Retina (tissue), 1 donor: ENCODE measurements around the gene CEP112.
A peak's percentile ranks its signal among the peaks of the same experiment; 100 is the strongest.

ENCODE experiments used
- DNase-seq: peaks from one replicate; pipeline ENCODE4 v3.0.0-alpha.2; 2016

The CEP112 gene

DNA sequence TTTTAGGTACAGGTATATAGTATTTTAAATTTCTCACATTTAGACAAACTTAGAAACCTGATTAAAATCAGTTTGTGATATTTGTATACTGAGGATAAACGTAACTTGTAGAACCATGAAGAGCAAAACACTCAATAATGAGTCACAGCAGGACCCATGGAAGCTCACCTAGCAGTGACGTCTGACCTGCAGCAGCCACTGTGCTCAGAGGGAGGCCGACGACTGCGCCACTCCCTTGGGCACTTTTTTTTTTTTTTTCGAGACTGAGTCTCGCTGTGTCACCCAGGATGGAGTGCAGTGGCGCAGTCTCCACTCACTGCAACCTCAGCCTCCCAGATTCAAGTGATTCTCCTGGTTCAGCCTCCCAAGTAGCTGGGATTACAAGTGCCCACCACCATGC, 524.3 kb downstream of the CEP112 start:
- DNase-seq: no peak

GRCh38 chr17:65666876-65667321, 525.0 kb downstream of the CEP112 start:
- peak; percentile 72 for DNase-seq

DNA sequence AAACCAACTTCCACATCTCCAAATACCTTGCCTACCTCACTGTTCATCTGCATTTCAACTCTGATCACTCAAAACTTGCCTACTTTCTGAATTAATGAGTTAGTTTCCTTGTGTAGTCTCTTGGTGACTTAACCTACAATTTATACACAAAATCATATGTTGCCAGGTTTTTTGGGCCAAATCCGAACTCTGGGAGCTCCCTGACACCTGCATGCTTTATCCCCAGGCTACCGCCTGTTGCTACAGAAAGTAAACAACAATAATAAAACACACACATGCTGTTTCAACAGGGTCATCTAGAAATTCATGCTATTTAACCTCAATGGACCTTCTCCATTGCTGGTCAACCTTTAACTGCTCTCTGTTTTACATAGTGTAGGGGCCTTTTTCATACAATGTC, 526.0 kb downstream of the CEP112 start:
- DNase-seq: no peak

DNA sequence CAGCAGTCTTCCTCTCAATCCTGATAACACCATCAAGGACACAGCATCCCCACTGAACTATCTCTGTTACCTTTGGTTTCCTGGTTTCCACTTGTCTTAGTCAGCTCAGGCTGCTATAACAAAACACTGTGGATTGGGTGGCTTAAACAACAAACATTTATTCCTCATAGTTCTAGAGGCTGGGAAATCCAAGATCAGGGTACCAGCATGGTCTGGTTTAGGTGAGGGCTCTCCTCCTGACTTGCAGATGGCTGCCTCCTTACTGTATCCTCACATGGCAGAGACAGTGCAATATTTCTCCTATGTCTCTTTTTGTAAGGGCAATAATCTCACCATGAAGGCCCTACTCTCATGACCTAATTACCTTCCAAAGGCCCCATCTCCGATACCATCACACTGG, 527.2 kb downstream of the CEP112 start:
- DNase-seq: no peak

GRCh38 chr17:65664266-65664665, 527.7 kb downstream of the CEP112 start:
- no peak for DNase-seq

DNA sequence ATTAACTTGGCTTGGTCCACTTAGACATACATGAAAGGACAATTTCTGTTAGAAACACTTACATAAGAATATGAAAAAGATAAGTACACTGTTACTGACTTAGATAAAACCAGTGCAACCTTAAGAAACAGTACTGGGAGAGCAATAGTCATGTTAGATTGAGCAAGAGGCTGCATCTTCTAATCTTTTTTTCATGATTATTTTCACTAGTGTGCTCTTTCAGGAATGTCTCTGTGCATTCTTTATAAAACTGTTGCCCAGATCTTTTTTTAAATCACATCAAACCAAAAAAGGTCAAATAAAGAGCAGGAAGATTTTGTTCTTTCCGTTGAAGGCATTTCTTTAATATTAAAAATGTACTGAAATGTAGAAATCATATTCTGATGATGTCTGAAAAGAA, 529.7 kb downstream of the CEP112 start:
- DNase-seq: no peak

DNA sequence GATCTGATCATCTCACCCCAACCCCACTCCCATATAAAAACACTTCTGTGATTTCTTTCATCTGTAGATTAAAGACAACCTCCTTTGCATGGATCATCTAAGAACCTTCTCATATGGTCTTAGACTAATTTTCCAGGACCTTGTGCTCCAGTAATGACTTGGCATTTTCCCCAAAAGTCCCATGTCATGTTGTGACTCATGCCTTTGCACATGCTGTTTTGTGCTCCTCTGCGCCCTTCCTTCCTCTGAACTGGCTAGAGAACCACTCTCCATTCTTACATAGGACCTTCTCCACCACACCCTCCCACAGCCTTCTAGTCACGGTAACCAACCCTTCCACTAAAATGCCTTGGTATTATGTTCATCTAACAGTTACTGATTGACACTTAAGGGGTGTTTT, 531.0 kb downstream of the CEP112 start:
- no peak for DNase-seq

DNA sequence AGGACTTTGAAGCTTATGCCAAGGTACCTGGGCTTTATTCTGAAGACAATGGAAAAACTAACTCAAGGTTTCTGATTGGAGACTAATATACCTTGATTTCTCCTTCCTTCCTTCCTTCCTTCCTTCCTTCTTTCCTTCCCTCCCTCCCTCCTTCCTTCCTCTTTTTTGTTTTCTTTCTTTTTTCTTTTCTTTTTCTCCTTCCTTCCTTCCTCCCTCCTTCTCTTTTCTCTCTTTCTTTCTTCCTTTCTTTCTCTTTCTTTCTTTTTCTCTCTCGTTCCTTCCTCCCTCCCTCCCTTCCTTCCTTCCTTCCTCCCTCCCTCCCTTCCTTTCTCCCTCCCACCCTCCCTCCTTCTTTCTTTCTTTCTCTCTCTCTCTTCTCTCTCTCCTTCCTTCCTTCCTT, 531.9 kb downstream of the CEP112 start:
- DNase-seq: no peak

- DNase-seq: no peak
Observed at GRCh38 chr17:65659512-65659911, 532.4 kb downstream of the CEP112 start.

DNA sequence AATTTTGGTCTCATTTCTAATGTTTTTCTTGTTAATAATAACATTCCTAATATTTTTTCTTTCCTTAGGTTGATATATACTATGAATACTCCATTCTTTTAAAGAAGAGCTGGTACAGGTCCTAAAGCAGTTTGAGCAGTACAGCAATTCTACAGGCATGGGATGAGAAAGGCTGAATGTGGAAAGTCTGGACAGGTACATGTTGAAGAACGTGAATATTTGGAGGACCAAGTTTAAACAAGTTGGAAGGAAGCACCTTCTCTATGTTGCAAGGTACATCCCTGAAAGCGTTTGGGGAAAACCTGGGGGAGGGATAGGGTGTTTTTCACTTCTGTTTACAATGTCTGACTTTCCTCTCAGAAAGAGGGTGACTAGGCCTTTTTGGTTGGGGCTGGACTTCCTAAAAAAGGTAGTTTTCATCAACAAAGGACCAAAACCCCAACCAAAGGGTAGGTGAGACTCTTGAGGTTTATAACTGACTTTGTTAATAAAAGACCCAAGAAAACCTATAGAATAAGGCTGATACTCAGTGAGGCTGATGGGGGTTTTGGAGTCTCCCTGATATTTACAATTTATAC, 534.6 kb downstream of the CEP112 start:
- DNase-seq: no peak

DNA sequence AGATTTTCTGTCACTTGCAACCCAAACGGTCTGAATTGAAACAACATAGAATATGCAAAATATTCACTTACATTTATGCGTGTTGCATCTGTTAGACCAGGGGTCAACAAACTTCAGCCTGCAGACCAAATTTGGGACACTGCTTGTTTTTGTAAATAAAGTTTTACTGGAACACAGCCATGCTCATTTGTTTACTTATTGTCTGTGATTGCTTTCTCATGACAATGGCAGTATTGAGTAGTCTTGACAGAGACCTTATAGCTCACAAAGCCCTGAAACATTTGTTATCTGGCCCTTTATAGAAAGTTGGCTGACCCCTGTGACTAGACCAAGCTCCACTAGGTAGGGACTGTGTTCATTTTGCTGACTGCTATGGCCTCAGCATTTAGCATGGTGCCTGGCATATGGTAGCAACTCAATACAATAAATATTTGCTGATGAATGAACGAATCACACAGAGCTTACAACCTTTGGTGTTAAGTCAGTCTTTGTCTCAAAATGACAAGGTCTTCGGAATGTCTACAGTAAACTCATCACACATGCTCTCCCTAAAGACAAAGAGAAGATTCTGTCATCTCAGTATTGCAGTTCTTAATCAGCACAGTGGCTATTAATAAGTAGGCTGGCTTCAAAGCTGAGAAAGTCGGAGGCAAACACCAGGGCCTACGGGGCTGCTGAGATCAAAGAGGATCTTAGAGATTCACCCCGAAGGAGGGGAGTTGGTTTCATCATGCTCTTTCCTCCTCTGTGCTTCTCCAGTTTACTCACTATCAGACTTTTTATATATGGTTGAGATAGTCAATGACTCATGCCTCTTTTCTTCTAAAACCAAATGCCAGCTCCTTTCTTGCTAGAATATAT, 535.3 kb downstream of the CEP112 start:
- DNase-seq: no peak

DNA sequence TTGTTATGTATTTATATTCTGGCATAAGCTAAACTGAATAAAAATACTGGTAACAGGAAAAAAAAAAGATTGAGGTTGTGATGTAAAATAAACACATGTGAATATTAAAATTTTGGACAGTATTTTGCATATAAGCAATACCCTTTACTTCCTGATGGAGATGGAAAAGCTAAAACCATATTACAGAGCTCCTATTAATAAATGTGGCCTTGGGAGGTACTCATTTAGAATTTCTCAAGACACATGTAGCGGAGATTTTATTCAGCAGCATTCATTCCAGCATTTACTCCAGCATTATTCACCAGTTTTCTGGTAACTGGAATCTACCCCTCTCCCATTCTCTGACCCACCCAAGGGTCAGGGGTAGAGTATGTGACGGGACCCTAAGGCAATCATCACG, 536.2 kb downstream of the CEP112 start:
- no peak for DNase-seq

DNA sequence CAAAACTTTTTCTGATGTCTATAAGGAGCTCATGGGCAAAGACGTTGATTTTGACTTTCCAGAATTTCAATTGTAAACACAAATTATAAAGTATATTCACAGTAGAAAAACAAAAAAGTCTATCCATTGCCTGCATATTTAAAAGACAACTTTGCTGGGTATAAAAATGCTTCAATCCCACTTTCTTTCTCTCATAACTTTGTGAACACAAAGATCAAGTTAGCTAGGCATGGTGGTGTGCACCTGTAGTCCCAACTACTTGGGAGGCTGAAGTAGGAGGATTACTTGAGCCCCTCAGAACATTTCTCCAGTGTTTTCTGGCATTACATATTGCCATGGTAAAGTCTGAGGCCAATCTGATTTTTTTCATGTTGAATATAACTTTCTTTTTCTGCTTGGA, 547.4 kb downstream of the CEP112 start:
- DNase-seq: no peak

DNA sequence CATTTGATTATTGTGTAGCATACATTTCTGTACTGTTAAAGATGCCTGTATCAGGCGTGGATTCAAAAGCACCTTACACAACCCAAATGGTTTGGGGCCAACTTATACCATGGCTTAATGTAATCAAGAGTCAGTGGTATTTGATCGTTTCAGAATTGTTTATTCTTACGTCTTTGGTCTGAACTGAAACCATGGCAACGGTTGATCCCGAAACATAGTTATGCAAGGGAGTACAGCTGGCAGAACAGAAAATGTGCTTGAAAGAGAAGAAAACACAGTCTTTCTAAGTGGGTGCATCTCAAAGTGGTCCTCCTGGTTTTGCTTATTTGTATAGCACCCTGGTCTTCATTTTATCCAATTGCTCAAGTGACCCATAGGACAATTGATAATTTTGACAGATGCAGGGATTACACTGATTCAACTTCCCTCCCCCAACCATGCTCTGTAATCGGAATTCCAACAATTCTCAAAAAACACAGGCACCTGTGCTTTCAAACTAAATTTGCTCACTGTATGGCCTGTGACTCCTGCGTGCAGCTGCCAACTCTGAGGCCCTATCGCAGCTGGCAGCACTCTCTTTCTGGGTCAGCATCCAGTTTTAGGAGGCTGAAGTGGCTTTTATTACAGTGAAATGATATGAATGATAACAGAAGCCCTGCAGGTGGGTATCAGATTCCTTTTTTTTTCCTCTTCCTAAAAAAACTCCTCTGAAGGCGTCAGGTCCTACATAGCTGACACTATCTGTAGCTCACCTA, 553.5 kb downstream of the CEP112 start:
- no peak for DNase-seq

GRCh38 chr17:65637786-65638185, 554.1 kb downstream of the CEP112 start:
- no peak for DNase-seq

- DNase-seq: no peak
Observed at GRCh38 chr17:65634533-65634932, 557.4 kb downstream of the CEP112 start.

DNA sequence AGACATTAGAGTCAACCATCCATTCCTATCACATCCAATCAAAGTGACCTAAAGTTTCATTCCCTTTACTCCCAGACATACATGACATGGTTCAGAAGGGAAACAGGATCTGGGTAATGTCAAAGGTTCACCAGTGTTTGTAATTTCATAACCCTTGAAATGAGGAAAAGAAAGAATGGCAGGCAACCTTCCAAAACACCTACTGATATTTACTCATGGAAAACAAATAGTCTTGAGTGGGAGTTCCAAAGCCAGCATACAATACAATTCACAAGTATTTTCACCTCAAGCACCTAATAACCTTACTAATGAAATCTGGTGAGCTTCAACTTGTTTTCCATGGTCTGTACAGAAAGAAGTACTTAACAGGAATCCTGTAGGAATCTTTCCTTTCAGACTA, 557.9 kb downstream of the CEP112 start:
- no peak for DNase-seq

DNA sequence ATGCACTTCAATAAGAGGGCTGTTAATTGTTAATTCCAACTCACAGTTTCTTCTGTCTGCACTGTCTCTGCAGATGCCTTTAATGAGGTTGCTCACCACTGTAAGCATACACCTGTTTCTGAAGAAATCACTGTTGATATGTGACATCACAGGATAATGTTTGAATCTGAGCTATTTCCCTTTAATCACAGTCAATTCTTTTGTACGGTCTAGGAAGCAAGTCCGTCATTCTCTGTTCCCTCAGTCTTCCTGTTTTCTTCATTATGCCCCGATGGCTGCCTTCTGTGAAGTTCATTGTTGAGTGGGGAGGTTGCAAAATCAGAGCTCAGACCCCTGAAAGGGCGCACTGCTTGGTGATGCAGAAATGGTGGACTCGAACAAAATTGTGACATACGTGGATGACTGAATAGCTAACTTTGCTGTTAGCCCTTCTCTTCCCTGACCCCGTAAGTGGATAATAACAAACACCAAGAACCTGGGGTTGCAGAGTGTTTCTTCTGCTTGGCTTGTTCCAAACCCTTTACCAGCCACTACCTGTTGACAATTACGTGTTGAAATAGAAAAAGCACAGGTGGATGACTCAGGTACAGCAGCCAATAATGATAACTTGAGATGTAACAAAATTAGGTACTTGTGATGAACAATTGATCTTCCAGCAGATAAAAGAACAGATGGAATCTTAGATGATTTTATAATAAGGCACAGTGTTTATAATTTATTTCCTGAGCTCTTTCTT, 558.6 kb downstream of the CEP112 start:
- no peak for DNase-seq

- no peak for DNase-seq
Observed at GRCh38 chr17:65630502-65630901, 561.4 kb downstream of the CEP112 start.

GRCh38 chr17:65629234-65629690, 562.7 kb downstream of the CEP112 start:
- no peak for DNase-seq

DNA sequence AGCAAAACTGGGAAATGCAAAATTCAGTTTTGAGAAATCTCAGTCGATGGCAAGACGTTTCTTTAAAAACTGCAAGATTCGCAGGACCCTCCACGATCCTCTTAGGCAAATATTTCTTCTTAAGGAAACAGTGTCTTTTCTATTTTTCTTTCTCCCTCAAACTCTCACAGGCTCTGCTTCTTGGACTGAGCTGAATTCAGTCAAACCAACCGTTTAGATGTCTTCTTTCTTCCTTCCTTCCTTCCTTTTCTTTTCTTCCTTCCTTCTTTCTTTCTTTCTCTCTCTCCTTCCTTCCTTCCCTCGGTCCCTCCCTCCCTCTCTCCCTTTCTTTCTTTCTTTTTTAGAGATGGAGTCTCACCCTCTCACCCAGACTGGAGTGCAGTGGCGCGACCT, 563.3 kb downstream of the CEP112 start:
- DNase-seq: no peak

- peak; percentile 5 for DNase-seq
Observed at GRCh38 chr17:65627891-65628643, 563.9 kb downstream of the CEP112 start.
